A549 (cell line): ENCODE data around the gene MPL. TPM values are rescaled to one million over a fixed set of nuclear protein-coding genes. Genes with fewer than 3 reads are reported as not detected.

Experiments
- ATAC-seq, 2 experiments: fragments of 200-7000 bp in 1 of 2; fragments of >200 bp in 1 of 2; cut with Nextera tagmentation in 1 of 2; cut with Tn5 transposase in 1 of 2; 3 replicates each; pipeline versions ENCODE4 v1.8.0 to v1.9.1; 2018 to 2020; ENCODE audit warnings: mild to moderate bottlenecking in 1 of 2, moderate library complexity in 1 of 2
- CTCF ChIA-PET: fragments of 300-600 bp; sonication (Branson Sonifier 250); formaldehyde crosslinking; extraction: SDS; loops from one replicate; lab custom pipeline; 2021; ENCODE audit warnings: antibody characterized with exemption, inconsistent platforms; lab: Yijun Ruan, JAX
- POLR2A ChIA-PET: fragments of 350-600 bp; formaldehyde crosslinking; extraction: SDS; loops from one replicate; lab custom pipeline; 2021; ENCODE audit warnings: antibody characterized with exemption, inconsistent platforms; lab: Yijun Ruan, JAX
- DNase-seq, 2 experiments: peaks; one replicate each; pipeline versions ENCODE4 v3.0.0 to v3.0.0-alpha.2; 2011 to 2016; ENCODE audit warnings: low read depth in 1 of 2, low spot score in 1 of 2
- FAIRE-seq: peaks from 2 replicates; lab custom pipeline; 2011; peaks lifted over from hg19 to GRCh38; lab: Jason Lieb, UNC
- H3K27ac ChIP-seq, 2 experiments: fragments of >200 bp; sonication (Bioruptor Twin); formaldehyde crosslinking; 3 replicates each; pipeline ENCODE4 v1.5.1; 2016 to 2017
- H3K4me1 ChIP-seq: fragments of >200 bp; sonication (Bioruptor Twin); formaldehyde crosslinking; 3 replicates; pipeline ENCODE4 v1.6.1; 2016
- H3K4me2 ChIP-seq: fragments of >200 bp; sonication (Bioruptor Twin); formaldehyde crosslinking; 3 replicates; pipeline ENCODE4 v1.6.1; 2016
- H3K4me3 ChIP-seq: fragments of >200 bp; sonication (Bioruptor Twin); formaldehyde crosslinking; 3 replicates; pipeline ENCODE4 v1.5.1; 2016
- H3K9me3 ChIP-seq: fragments of >200 bp; sonication (Bioruptor Twin); formaldehyde crosslinking; 3 replicates; pipeline ENCODE4 v1.6.1; 2016
- BHLHE40 ChIP-seq: IDR thresholded peaks from 2 replicates; pipeline ENCODE4 v1.6.1; 2012; ENCODE audit warnings: low read depth, low read length, inconsistent platforms
- CHD4 ChIP-seq: fragments of 200-600 bp; sonication (generic); IDR thresholded peaks from 2 replicates; pipeline ENCODE4 v1.6.1; 2016; ENCODE audit warnings: antibody characterized with exemption, mild to moderate bottlenecking, borderline replicate concordance
- CTCF ChIP-seq: fragments of >200 bp; sonication (Bioruptor Twin); formaldehyde crosslinking; IDR thresholded peaks from 3 replicates; pipeline ENCODE4 v1.5.1; 2016
- EHF ChIP-seq: fragments of 250-450 bp; sonication (Bioruptor Pico); IDR thresholded peaks from 2 replicates; pipeline ENCODE4 v1.5.0; 2020; ENCODE audit warnings: mild to moderate bottlenecking
- EHMT2 ChIP-seq: fragments of 200-600 bp; sonication (generic); IDR thresholded peaks from 2 replicates; pipeline ENCODE4 v1.6.1; 2016; ENCODE audit warnings: antibody characterized with exemption, low read depth, mild to moderate bottlenecking, moderate library complexity
- ELK1 ChIP-seq: fragments of 150-350 bp; IDR thresholded peaks from 2 replicates; pipeline ENCODE4 v1.6.1; 2014; ENCODE audit warnings: low read depth, mild to moderate bottlenecking, low read length
- FOSB ChIP-seq: fragments of 250-450 bp; sonication (Bioruptor Pico); IDR thresholded peaks from 2 replicates; pipeline ENCODE4 v1.5.0; 2020; ENCODE audit warnings: mild to moderate bottlenecking, moderate library complexity
- FOSL2 ChIP-seq, 2 experiments: fragments of 450-650 bp in 1 of 2; fragments of >200 bp in 1 of 2; sonication (Bioruptor Twin) in 1 of 2; formaldehyde crosslinking; IDR thresholded peaks; 2 replicates each; pipeline versions ENCODE4 v1.5.0 to v1.6.1; 2016 to 2020; ENCODE audit warnings: mild to moderate bottlenecking in 1 of 2, moderate library complexity in 1 of 2
- FOXS1 ChIP-seq: fragments of 250-450 bp; sonication (Bioruptor Pico); IDR thresholded peaks from 2 replicates; pipeline ENCODE4 v1.5.0; 2020; ENCODE audit warnings: mild to moderate bottlenecking, moderate library complexity
- GATA3 ChIP-seq: IDR thresholded peaks from 2 replicates; pipeline ENCODE4 v1.6.1; 2012; ENCODE audit warnings: borderline replicate concordance
- HEYL ChIP-seq: fragments of 250-450 bp; sonication (Bioruptor Pico); IDR thresholded peaks from 2 replicates; pipeline ENCODE4 v1.8.0; 2021; ENCODE audit warnings: mild to moderate bottlenecking, moderate library complexity
- HMGXB4 ChIP-seq: fragments of 250-450 bp; sonication (Bioruptor Pico); IDR thresholded peaks from 2 replicates; pipeline ENCODE4 v1.5.0; 2021; ENCODE audit warnings: mild to moderate bottlenecking, moderate library complexity, borderline replicate concordance
- JUN ChIP-seq, 2 experiments: fragments of >200 bp; sonication (Bioruptor Twin); formaldehyde crosslinking; IDR thresholded peaks; 2 replicates in 1 of 2; 3 replicates in 1 of 2; pipeline ENCODE4 v1.6.1; 2016 to 2017
- JUNB ChIP-seq: fragments of >200 bp; sonication (Bioruptor Twin); formaldehyde crosslinking; IDR thresholded peaks from 2 replicates; pipeline ENCODE4 v1.6.1; 2016
- KDM5A ChIP-seq: fragments of 200-600 bp; sonication (generic); IDR thresholded peaks from 2 replicates; pipeline ENCODE4 v1.6.1; 2016; ENCODE audit warnings: antibody characterized with exemption, mild to moderate bottlenecking
- MAFK ChIP-seq: fragments of 450-650 bp; IDR thresholded peaks from 2 replicates; pipeline ENCODE4 v1.6.1; 2014; ENCODE audit not compliant: partially characterized antibody
- MAZ ChIP-seq: fragments of 150-350 bp; IDR thresholded peaks from 2 replicates; pipeline ENCODE4 v1.6.1; 2014; ENCODE audit warnings: antibody characterized with exemption, low read depth, low read length, borderline replicate concordance
- NFE2L2 ChIP-seq: fragments of 150-350 bp; conservative IDR thresholded peaks from 2 replicates; pipeline ENCODE4 v1.6.1; 2014; ENCODE audit warnings: low read length
- POLR2AphosphoS2 ChIP-seq: conservative IDR thresholded peaks from 2 replicates; pipeline ENCODE4 v1.6.1; 2012; ENCODE audit warnings: low read length, improper control_type of control experiment, inconsistent platforms
- RFX5 ChIP-seq: fragments of 450-650 bp; IDR thresholded peaks from 2 replicates; pipeline ENCODE4 v1.7.1; 2014; ENCODE audit warnings: antibody characterized with exemption, mild to moderate bottlenecking, moderate library complexity
- RNF2 ChIP-seq: fragments of 200-600 bp; sonication (generic); IDR thresholded peaks from 2 replicates; pipeline ENCODE4 v1.6.1; 2016; ENCODE audit warnings: low read depth, mild to moderate bottlenecking, antibody characterized with exemption, moderate library complexity, borderline replicate concordance
- TFCP2L1 ChIP-seq: fragments of 250-450 bp; sonication (Bioruptor Pico); IDR thresholded peaks from 2 replicates; pipeline ENCODE4 v1.5.0; 2021; ENCODE audit warnings: mild to moderate bottlenecking
- ZFP36 ChIP-seq: fragments of 450-650 bp; IDR thresholded peaks from 2 replicates; pipeline ENCODE4 v1.6.1; 2014; ENCODE audit warnings: borderline replicate concordance; ENCODE audit not compliant: partially characterized antibody
- ZSCAN20 ChIP-seq: fragments of 250-450 bp; sonication (Bioruptor Pico); IDR thresholded peaks from 2 replicates; pipeline ENCODE4 v1.8.0; 2022; ENCODE audit warnings: mild to moderate bottlenecking, moderate library complexity
- WGBS: methylation state at CpG from one replicate; pipeline ENCODE4 v1.1.6; 2017; ENCODE audit errors: missing lambda C conversion rate; 5-methylcytosine and 5-hydroxymethylcytosine counted together
- polyA plus RNA-seq, 4 experiments: library from polyadenylated mRNA; depleted of rRNA in 3 of 4; stranded (reverse); fragments of >200 nt; fragmentation: RNase III in 1 of 4; extraction: RNeasy Plus Mini Kit Qiagen cat#74134 plus additional on column Dnase treatment in 1 of 4; gene quantifications; 2 replicates in 3 of 4; 3 replicates in 1 of 4; pipeline ENCODE4 v1.2.3, GENCODE V29; 2011 to 2017

The MPL gene
- polyA plus RNA-seq, 2 of the 4 experiments (the other 2 are of a cell fraction): not detected

GRCh38 chr1:43344267-43344850 is 6.7 kb downstream of the MPL start:
- peaks cover 3% of the 10 kb centered on the region; the same call in 1 of the 3 replicates for H3K4me1 ChIP-seq
- H3K9me3 ChIP-seq: no peaks in the 10 kb centered on the region
- FAIRE-seq (no peak), ATAC-seq (no peak), DNase-seq (no peak)
- CTCF ChIA-PET: no interaction called here
- POLR2A ChIA-PET: no interaction called here
- 91% methylated on average over 4 of the region's 4 CpGs for WGBS
- no peak overlapping the region for H3K4me2 ChIP-seq
- H3K4me3 ChIP-seq: no peak overlapping the region
- no peak for TF ChIP-seq POLR2AphosphoS2
- TF ChIP-seq CTCF: no peak
- TF ChIP-seq ZSCAN20 (CRISPR knock-in tag): no peak
- no peak for TF ChIP-seq TFCP2L1 (CRISPR knock-in tag)
- TF ChIP-seq FOSB (CRISPR knock-in tag): no peak
- no peak for TF ChIP-seq FOSL2 (IDR thresholded peaks at IDR 0.05)
- TF ChIP-seq FOSL2 (CRISPR knock-in tag; IDR thresholded peaks at IDR 0.05): no peak
- no peak for TF ChIP-seq CHD4
- no peak for TF ChIP-seq HMGXB4 (CRISPR knock-in tag)
- no peak for TF ChIP-seq RNF2
- no peak for TF ChIP-seq MAFK
- TF ChIP-seq EHF (CRISPR knock-in tag): no peak
- no peak for TF ChIP-seq GATA3
- no peak for TF ChIP-seq EHMT2
- TF ChIP-seq NFE2L2: no peak
- no peak for TF ChIP-seq HEYL (CRISPR knock-in tag)
- no peak for TF ChIP-seq FOXS1 (CRISPR knock-in tag)
- H3K27ac ChIP-seq: no peak overlapping the region

- H3K4me3 ChIP-seq: no peak overlapping the region
- H3K27ac ChIP-seq: no peak overlapping the region
- H3K9me3 ChIP-seq: no peaks in the 10 kb centered on the region
- no peak for DNase-seq
- 37% methylated on average over 2 of the region's 3 CpGs for WGBS
- TF ChIP-seq GATA3 (no peak), JUNB (no peak), MAFK (peak; percentile 27), RNF2 (no peak), ELK1 (no peak)
- ATAC-seq: no peak
- no peak overlapping the region for H3K4me2 ChIP-seq
- FAIRE-seq: no peak
- CTCF ChIA-PET: no interaction called here
- POLR2A ChIA-PET: no interaction called here
- H3K4me1 ChIP-seq: peaks cover 9% of the 10 kb centered on the region; the same call in 2 of the 3 replicates
These were observed 7.5 kb downstream of the MPL start for GRCh38 chr1:43345120-43345519.

- TF ChIP-seq RNF2: no peak
- no peak for TF ChIP-seq ELK1
- TF ChIP-seq JUN (IDR thresholded peaks at IDR 0.05): no peak
- no peak for TF ChIP-seq BHLHE40
- no peak for TF ChIP-seq HEYL (CRISPR knock-in tag)
- no peak for TF ChIP-seq ZFP36
- TF ChIP-seq KDM5A: no peak
- no peak for TF ChIP-seq RFX5
- no peak for TF ChIP-seq MAZ
- no peak for TF ChIP-seq GATA3
- ChIA-PET CTCF (no interaction called here), POLR2A (no interaction called here)
- DNase-seq: no peak
- no peaks in the 10 kb centered on the region for H3K9me3 ChIP-seq
- ATAC-seq: no peak
- H3K27ac ChIP-seq: no peak overlapping the region
- WGBS: 93% methylated on average over 2 of the region's 5 CpGs
- H3K4me1 ChIP-seq: peaks cover 9% of the 10 kb centered on the region; the same call in 2 of the 3 replicates
- FAIRE-seq: no peak
- no peak overlapping the region for H3K4me2 ChIP-seq
- no peak overlapping the region for H3K4me3 ChIP-seq
These were observed 9.0 kb downstream of the MPL start for GRCh38 chr1:43346636-43347035.
